ENCODE measurements around the gene OR10G3. TPM values are rescaled to one million over a fixed set of nuclear protein-coding genes. Genes with fewer than 3 reads are reported as not detected.
A peak's percentile ranks its signal among the peaks of the same experiment; 100 is the strongest.

The OR10G3 gene
- total and polyA plus RNA-seq, 2 of the 4 experiments (the other 2 are of a cell fraction) = not detected

GRCh38 chr14:21526672-21527317, 53.1 kb downstream of the OR10G3 start:
- Histone ChIP-seq H2AK9ac (replicated peaks; ENCODE audit: low read depth, low read length, poor library complexity) (peak overlapping the region; percentile 58), H3K9ac (ENCODE audit: low read depth, low read length) (no peak overlapping the region), H3K27me3 (ENCODE audit: control insufficient read depth, insufficient read depth, low read length) (peaks cover 7% of the 10 kb centered on the region), H3K79me1 (ENCODE audit: low read depth in 1 of 2, low read length in 2 of 2) (peaks cover 0 to 19% of the 10 kb centered on the region in 2 experiments; a peak in 2 of 4 replicates), H2BK20ac (ENCODE audit: low read depth, low read length) (no peak overlapping the region), H2AK5ac (ENCODE audit: low read depth, low read length) (no peak overlapping the region), H3K14ac (replicated peaks; ENCODE audit: low read depth, low read length) (no peak overlapping the region), H3K18ac (ENCODE audit: low read depth, low read length) (no peak overlapping the region), H3K4me2 (ENCODE audit: low read depth, low read length) (peak overlapping the region; percentile 95), H4K91ac (ENCODE audit: insufficient read depth, low read depth, low read length) (no peak overlapping the region), H3K4me1 (ENCODE audit: control insufficient read depth, insufficient read depth, low read length) (peaks cover 2% of the 10 kb centered on the region), H2BK120ac (ENCODE audit: low read depth, low read length) (no peak overlapping the region), H3K4me3 (ENCODE audit: insufficient read depth, low read depth, low read length) (peak overlapping the region; percentile 100), H3K4ac (ENCODE audit: low read depth, low read length) (no peak overlapping the region), H4K5ac (ENCODE audit: low read depth, low read length) (no peak overlapping the region), H4K8ac (ENCODE audit: low read depth in 2 of 2, low read length in 2 of 2) (0 out of 4 replicates have a peak overlapping the region, but pooled peaks of 1 of the 2 experiments have one; percentile 14), H2AFZ (replicated peaks; ENCODE audit: low read length, poor library complexity) (peak overlapping the region; percentile 96), H4K20me1 (ENCODE audit: insufficient read depth, low read length) (no peaks in the 10 kb centered on the region; the same call in 1 of the 2 replicates), H3K9me1 (ENCODE audit: insufficient read depth, low read length) (peaks cover 4% of the 10 kb centered on the region), H2BK5ac (ENCODE audit: low read depth, low read length, poor library complexity, severe bottlenecking) (no peak overlapping the region), H3K23ac (ENCODE audit: low read depth, low read length) (no peak overlapping the region), H3K27ac (ENCODE audit: insufficient read depth, low read length) (no peak overlapping the region), H2BK15ac (ENCODE audit: low read depth, low read length) (no peak overlapping the region), H3K9me3 (ENCODE audit: control insufficient read depth, insufficient read depth, low read length) (no peaks in the 10 kb centered on the region), H3K56ac (ENCODE audit: extremely low read depth, insufficient read depth, low read length) (no peak overlapping the region), H3K36me3 (ENCODE audit: control insufficient read depth, insufficient read depth, low read length) (peaks cover 15% of the 10 kb centered on the region; the same call in 1 of the 2 replicates)
- ATAC-seq (ENCODE audit: low read depth) (no peak), DNase-seq (no peak)
- dilution Hi-C loops (cut with HindIII; ENCODE audit: low sequenced_read_pairs, unreplicated experiment) (no loop called here), in situ Hi-C loops (cut with MboI; ENCODE audit: low sequenced_read_pairs) (no loop called here), intact Hi-C loops (cut with micrococcal nuclease) (no loop called here)
- ChIA-PET POLR2A (ENCODE audit: unreplicated experiment) (interaction anchor here (0.6 to 1.1 kb wide), 3 partner anchors 8 to 16 kb away, joined by 3 to 4 read pairs (median 3); partner anchors contain the start of gene METTL3), CTCF (interaction anchor here (0.6 to 1.5 kb wide), 4 partner anchors 10 to 30 kb away, joined by 4 to 11 read pairs (median 4); partner anchors contain the start of gene METTL3)
- WGBS, 2 experiments (ENCODE audit: extremely low coverage in 2 of 2, insufficient read length in 1 of 2) = 37% methylated on average over 3 of the region's 13 CpGs; no CpG with 5 or more reads in 1 of the 2 experiments
- no TSS peak for BruUV-seq (replicated peaks)
- TF ChIP-seq NFE2L2 (IDR thresholded peaks at IDR 0.05; ENCODE audit: low read depth, low read length) (no peak), CEBPB (IDR thresholded peaks at IDR 0.05; ENCODE audit: low read depth, low read length) (no peak), ELK1 (IDR thresholded peaks at IDR 0.05; ENCODE audit: borderline replicate concordance, low read depth, low read length) (no peak), FOS (IDR thresholded peaks at IDR 0.05; ENCODE audit: low read depth, low read length) (no peak), CTCF (conservative IDR thresholded peaks at IDR 0.05; ENCODE audit: low read depth, low read length) (no peak), MXI1 (IDR thresholded peaks at IDR 0.05; ENCODE audit: borderline replicate concordance, low read depth, low read length) (no peak), MAFK (IDR thresholded peaks at IDR 0.05; ENCODE audit: low read depth, low read length) (no peak), SMC3 (IDR thresholded peaks at IDR 0.05; ENCODE audit: low read depth, low read length) (no peak), POLR2A (IDR thresholded peaks at IDR 0.05; ENCODE audit: low read depth, low read length) (no peak), BHLHE40 (IDR thresholded peaks at IDR 0.05; ENCODE audit: low read depth, low read length) (no peak), RAD21 (IDR thresholded peaks at IDR 0.05; ENCODE audit: low read length) (no peak), RFX5 (IDR thresholded peaks at IDR 0.05; ENCODE audit: low read depth, low read length) (no peak), MAZ (IDR thresholded peaks at IDR 0.05; ENCODE audit: borderline replicate concordance, low read depth, low read length) (no peak), USF2 (IDR thresholded peaks at IDR 0.05; ENCODE audit: low read depth, low read length) (no peak), CHD1 (IDR thresholded peaks at IDR 0.05; ENCODE audit: low read depth, low read length) (no peak)
